Measurements from ENCODE around the gene SQOR. TPM values are rescaled to one million over a fixed set of nuclear protein-coding genes. Genes with fewer than 3 reads are reported as not detected.

The SQOR gene
- total RNA-seq, 1 donor from 2014 or later, result 18.5 TPM

DNA sequence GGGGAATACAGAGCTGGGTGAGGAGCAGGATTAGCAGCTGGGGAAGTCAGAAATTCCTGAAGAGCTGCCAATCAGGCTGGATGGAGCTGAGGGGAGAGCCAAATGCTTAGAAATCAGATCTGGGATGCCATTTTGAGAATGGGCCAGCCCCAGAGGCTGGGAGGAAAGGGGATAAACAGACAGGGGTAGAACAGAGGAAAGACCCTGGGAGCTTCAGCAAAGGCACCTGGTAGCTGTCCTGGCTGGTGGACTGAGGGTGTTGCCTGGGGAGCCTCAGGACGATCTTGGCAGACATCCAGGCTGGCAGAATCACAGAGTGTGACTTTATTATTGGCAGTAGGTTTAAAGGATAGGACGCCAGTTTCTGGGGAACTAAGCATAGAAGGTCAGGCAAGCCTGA is 97.8 kb downstream of the SQOR start:
- DNase-seq, result peak; percentile 49
- ATAC-seq (ENCODE audit: poor library complexity), result peak; percentile 95
- intact Hi-C loops (cut with DNase I), result no loop called here

DNA sequence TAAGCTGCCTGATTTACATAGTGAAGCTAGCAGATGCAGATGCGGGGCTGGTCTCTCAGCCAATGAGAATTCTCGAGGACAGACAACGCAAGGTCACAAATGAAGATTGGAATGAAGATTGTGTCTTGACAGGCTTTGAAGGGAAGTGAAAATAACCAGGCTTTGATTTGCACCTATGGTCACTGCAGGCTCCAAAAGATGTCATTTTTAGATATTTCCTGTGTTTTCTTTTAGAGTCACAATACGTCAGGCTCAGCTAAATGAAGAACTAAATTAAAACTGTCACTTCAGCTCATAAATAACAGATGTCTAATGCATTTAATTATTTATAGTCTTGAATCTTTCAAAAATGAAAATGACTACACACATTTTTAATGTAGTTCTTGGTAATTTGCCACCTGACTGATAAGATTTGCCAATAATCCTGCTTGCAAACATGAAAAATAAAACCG is 99.5 kb downstream of the SQOR start:
- DNase-seq, result no peak
- intact Hi-C loops (cut with DNase I), result no loop called here
- no peak for ATAC-seq (ENCODE audit: poor library complexity)

Other genes starting within 250 kb of the SQOR start
- gene SLC30A4, start 112.3 kb upstream of the SQOR start, total RNA-seq, result 3.3 TPM
- 21.9 TPM for gene BLOC1S6, start 47.6 kb upstream of the SQOR start, total RNA-seq

Data from Right ventricle myocardium superior (tissue), 1 donor.